Lower leg skin (tissue), 3 donors: ENCODE measurements around the gene SCIN.

ENCODE experiments used
- CTCF ChIP-seq, 3 donors: fragments of 450-650 bp; IDR thresholded peaks; one replicate each; pipeline ENCODE4 v1.5.1; 2016; ENCODE audit warnings: antibody characterized with exemption in 3 of 3, mild to moderate bottlenecking in 3 of 3, moderate library complexity in 2 of 3
- POLR2A ChIP-seq, 2 donors: fragments of 450-650 bp; IDR thresholded peaks; one replicate each; pipeline ENCODE4 v1.6.1; 2016 to 2017; ENCODE audit warnings: antibody characterized with exemption in 2 of 2, mild to moderate bottlenecking in 1 of 2, moderate library complexity in 1 of 2

- TF ChIP-seq CTCF (IDR thresholded peaks at IDR 0.05): no peak
- no peak for TF ChIP-seq POLR2A (IDR thresholded peaks at IDR 0.05)
Observed at GRCh38 chr7:12588259-12588904, 17.9 kb downstream of the SCIN start.
